GM18517 (cell line): ENCODE measurements around the gene RSF1.

ENCODE experiments used
- ATAC-seq: cut with Tn5 transposase; IDR thresholded peaks from one replicate; pipeline ENCODE4 v1.9.1; 2021; ENCODE audit warnings: mild to moderate bottlenecking, moderate library complexity; ENCODE audit not compliant: unreplicated experiment

Gene RSF1

DNA sequence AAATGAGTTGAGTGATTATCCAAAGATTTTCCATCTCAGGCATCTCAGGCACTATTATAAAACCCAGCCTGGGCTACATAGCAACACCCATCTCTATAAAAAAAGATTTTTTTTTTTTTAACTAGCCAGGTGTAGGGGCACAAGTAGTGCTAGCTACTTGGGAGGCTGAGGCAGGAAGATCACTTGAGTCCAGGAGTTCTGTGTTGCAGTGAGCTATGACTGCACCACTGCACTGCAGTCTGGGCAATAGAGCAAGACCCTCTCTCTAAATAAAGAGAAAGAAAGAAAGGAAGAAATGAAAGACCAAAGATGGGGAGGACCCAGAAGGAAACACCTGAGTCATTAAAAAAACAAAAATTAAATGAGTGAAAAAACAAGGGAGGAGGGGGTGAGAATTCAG lies 14.1 kb downstream of the RSF1 start:
- ATAC-seq: no peak

DNA sequence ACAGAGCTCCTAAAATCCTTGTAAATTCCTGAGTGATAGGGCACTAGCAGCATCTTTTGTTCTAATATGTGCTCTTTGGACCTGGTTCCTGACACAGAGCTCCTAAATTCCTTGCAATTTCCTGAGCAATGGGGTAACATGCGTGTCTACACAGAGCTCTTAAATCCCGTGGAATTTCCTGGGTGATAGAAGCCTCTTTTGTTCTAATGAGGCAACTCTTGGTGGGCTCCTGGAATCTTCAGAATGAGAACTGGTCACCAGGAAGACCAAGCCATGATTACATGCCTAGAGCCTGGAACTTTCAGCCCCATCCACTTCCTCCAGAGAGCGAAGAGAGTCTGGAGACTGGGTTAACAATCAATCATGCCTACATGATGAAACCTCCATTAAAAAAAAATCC lies 19.0 kb downstream of the RSF1 start:
- ATAC-seq: no peak

DNA sequence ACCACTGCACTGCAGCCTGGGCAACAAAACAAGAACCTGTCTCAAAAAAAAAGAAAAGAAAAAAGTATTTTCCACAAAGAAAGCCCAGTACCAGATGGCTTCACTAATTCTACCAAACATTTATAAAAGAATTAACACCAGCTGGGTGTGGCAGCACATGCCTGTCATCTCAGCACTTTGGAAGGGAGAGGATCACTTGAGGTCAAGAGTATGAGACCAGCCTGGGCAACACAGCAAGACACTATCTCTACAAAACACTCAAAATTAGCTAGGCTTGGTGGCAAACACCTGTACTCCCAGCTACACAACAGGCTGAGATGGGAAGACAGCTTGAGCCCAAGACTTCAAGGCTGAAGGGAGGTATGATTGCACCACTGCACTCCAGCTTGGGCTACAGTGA lies 20.1 kb downstream of the RSF1 start:
- ATAC-seq: no peak

DNA sequence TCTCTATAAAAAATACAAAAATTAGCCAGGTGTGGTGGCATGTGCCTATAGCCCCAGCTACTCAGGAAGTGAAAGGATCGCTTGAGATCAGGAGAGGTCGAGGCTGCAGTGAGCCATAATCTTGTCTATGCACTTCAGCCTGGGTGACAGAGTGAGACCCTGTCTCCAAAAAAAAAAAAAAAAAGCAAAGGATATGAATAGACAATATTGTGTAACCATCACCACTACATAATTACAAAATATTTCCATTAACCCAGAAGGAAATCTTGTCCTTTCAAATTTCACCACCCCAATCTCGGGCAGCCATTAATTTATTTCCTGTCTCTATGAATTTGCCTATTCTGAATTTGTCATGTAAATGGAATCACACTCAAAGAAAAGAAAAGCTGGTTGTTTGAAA lies 21.2 kb downstream of the RSF1 start:
- no peak for ATAC-seq

DNA sequence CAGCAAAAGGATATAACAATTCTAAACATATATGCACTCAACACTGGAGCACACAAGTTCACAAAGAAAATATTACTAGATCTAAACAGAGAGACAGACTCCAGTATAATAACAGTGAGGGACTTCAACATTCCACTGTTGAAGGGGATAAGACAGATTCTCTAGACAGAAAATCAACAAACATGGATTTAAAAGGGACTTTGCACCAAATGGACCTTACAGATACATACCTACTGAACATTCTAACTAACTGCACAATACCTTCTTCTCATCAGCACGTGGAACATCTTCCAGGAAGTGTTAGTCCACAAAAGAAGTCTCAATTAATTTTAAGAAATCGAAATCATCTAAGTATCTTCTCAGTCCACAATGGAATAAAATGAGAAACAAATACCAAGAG lies 26.6 kb downstream of the RSF1 start:
- ATAC-seq: no peak

DNA sequence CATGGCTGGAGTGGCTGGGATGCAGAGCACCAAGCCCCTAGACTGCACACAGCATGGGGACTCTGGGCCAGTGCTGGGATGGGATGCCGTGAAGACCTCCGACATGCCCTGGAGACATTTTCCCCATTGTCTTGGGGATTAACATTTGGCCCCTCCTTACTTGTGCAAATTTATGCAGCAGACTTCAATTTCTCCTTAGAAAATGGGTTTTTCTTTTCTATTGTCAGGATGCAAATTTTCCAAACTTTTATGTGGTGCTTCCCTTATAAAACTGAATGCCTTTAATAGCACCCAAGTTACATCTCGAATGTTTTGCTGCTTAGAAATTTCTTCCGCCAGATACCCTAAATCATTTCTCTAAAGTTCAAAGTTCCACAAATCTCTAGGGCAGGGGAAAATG lies 29.2 kb downstream of the RSF1 start:
- no peak for ATAC-seq

DNA sequence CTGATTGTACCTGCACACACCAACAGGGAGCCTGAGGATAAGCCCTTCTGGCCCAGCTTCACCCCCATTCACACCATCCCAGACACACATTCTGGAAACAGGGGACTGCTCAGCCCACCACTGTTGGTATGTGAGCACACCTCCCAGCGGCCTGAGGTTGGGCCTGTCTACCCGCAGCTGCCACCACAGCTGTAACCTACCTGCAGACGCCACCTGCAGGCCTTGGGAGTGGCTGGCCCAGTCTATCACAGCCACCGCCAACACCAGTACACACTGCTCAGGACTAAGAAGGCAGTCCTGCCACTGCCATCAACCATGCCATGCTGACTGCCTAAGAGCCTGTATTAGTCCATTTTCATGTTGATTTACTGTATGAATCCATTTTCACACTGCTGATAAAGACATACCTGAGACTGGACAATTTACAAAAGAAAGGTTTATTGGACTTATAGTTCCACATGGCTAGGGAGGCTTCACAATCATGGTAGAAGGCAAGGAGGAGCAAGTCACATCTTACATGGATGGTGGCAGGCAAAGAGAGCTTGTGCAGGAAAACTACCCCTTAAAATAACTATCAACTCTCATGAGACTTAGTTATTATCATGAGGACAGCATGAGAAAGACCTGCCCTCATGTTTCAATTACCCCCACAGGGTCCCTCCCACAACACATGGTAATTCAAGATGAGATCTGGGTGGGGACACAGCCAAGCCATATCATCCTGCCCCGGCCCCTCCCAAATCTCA lies 30.6 kb downstream of the RSF1 start:
- no peak for ATAC-seq

DNA sequence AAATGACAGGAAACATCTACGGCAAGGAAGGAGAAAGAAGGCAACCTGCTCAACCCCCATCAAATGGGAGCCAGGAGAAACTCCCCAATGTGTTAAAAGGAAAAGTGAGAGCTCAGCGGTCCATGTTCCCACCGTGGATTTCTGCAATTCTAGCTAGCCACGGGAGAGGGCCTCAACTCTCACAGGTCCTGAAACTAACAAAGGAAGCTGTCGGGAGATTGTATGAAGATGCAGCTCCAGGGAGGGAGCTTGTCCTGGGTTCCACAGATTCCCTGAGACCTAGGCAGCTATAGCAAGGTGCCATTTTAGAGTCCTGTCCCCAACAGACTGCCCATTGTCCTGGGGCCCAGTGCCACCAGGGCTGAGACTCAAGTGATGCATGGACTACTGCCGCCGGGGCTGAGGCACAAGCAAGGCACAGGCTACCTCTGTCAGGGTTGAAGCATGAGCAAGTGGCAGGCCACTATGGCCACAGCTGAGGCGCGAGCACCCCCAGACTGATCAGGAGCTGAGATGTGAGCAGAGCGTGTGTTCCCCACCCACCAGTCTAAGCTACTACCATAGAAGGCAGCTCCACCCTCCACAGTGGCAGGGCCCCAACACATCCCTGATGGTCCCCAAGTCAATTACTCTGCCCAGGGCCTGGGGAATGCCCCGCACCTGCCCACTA lies 31.3 kb downstream of the RSF1 start:
- no peak for ATAC-seq

DNA sequence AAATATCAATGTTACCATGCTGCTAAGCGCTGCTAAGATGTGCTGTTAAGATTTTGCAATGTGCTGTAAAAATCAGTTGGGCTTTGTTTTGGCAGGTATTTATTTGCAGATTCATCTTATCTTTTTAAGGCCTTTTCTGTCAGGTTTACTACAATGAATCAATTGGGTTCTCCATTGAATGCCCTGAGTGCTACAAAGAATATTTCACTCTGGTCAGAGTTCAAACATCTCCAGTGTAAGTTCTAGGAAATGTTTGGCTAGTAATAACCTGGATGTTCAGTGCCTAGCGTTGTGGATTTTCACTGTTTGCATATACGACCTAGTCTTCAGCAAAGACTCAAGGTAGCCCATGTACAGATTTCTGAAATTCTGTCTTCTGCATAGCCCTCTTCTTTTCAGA lies 36.0 kb downstream of the RSF1 start:
- ATAC-seq: no peak

DNA sequence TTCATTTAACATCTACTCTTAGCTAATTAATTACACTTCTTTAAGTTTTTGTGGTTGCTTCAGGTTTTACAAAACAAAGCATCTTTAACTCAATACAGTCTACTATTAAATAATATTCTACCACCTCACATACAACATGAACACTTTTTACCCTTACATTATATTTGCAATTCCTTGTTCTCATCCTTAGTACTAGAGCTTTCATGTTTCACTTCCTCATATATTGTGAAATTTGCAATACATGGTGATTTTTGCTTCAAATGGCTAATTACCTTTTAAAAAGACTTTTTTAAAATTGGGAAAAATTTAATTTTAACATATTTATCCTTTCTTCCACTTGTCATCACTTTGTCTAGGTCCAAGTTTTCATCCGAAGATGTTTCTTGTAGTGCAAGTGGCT lies 37.5 kb downstream of the RSF1 start:
- ATAC-seq: no peak

DNA sequence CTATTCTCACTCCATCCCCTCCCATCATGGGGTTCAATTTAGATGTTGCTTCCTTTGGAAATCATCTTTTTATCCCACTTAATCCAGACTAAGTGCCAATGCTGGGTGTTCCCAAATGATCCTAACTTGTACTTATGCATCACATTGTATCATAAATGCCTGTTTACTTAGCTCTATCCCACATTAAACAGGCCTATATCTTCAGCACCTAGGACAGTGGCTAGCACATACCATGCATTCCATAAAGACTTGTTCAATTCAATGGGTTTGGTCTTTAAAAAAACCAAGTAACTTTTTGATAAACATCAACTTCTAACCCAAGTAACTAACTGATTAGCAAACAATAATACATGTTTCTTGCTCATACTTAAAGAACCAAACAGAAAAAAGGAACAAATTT lies 40.6 kb downstream of the RSF1 start:
- ATAC-seq: no peak

DNA sequence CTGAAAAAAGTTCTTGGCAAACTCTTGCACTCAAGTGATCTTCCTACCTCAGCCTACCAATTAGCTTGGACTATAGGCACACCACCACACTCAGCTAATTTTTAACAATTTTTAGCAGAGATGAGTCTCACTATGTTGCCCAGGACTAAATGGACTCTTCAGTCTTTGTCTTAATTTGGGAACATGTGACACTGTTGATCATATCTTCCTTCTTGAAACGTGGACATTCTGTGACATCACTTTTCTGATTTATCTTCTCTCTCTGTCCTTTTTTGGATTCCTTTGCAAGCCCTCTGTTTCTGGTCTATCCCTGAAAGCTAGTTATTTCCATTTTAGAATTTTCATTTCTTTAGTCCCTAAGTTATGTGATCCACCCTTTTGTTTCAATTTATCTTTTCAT lies 42.0 kb downstream of the RSF1 start:
- ATAC-seq: no peak

DNA sequence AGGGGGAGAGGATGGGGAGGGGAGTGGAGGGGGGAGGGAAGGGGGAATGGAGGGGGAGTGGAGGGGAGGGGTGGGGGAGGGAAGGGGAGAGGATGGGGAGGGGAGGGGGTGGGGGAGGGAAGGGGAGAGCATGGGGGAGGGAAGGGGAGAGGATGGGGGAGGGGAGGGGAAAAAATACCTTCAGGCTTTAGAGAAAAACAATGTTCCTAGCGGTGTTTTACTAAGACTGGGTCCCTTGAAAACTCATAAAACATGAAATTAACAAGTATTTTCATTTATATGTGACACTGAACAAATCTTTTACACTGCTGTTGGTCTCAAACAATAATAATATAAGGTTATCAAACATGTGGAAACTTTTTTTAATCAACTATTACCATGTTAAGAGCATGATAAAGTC lies 42.4 kb downstream of the RSF1 start:
- no peak for ATAC-seq

DNA sequence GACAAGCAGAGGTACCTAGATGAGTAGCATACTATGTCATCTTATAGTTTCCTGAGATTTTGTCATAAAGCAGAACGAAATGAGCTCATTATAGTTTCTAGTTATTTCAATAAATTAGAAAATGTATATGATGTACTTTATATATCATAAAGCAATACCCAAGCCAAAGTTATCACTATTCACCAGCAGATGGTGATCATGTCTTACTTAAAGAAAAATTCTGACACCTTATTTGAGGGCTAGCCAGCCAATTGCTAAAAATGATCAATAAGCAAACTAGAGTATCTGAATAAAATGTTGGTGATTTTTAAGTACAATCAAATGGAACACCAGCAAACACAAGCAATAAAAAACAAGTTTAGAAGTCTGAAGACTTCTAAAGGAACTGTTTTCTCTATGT lies 44.1 kb downstream of the RSF1 start:
- ATAC-seq: no peak

DNA sequence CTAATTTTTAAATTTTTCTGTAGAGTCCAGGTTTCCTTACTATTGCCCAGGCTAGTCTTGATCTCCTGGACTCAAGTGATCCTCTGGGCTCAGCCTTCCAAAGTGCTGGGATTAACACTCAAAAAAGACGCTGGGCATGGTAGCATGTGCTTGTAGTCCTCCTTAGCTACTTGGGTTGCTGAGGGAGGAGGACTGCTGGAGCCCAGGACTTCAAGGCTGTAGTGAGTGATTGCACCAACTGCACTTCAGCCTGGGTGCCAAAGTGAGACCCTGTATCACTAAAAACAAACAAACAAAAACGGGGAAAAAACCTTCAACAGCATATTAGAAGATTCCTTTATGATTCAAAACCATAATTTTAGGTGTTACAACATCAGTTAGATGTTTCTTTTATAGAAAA lies 44.6 kb downstream of the RSF1 start:
- ATAC-seq: no peak

DNA sequence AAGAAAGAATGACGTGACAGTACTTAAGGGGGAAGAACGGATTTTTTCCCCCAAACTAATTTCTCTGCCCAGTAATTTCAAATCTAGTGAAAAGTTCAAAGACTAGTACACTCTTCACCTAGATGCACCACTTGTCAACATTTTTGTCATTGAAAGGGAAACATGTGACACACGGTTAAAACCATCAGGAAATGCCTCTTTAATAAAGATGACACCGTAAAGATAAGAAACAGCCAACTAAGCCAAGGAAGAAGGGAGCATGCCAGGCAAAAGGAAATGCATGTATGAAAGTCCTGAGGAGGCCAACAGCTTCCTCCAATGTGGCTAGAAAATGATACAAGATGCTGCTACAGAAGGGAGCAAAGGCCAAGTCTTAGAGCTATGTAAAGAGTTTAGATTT lies 49.4 kb downstream of the RSF1 start:
- no peak for ATAC-seq

DNA sequence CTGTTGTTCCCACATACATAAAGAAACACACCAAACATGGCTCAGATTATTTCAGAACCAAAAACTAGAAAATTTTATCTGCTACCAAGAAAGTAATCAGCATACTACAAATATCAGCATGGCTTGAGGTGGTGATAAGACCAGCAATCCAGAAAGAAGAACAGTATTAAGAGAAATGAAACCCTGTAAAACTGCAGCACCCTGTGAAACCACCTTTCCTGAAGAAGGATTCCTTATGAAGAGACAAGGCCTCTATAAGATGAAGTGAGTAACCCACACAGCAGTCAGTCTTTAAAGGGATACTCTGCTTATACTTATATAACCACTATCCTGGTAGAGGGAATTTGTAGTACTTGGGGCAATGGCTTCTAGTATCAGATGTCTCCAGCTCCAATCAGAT lies 49.9 kb downstream of the RSF1 start:
- no peak for ATAC-seq

DNA sequence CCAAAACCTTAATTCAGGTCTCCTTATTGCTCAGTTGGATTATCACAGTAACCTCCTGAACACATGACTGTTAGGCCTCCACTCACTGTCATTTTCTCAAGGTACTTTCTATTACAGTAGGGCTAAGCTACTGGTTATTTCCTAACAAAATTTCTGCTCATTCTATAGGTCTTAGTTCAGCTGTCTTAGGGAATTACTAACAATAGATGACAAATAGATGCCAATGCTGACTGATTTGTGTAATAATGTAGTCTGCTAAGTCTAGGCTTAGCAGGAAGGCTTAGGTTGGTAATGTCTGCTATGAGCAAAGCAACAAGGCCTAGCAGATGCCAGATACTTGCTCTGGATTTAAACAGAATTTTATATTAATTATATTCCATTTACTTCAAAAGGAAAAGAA lies 58.1 kb downstream of the RSF1 start:
- no peak for ATAC-seq

DNA sequence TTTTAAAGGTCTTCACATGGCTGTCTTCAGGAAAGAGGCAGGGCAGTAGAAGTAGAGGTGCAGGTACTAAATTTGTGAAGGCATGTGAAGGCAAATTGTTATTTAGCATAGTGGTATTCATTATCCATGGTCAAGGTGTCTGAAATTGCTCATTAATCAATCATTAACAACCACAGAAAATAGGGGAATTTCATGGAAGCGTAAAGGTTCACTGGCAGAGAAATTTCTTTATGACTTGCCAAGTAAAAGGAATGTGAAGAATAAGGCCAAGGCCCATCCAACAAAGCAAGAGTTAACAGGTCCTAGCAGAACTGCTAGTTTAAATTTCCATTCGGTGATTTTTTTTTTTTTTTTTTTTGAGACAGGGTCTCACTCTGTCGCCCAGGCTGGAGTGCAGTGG lies 59.0 kb downstream of the RSF1 start:
- ATAC-seq: no peak

DNA sequence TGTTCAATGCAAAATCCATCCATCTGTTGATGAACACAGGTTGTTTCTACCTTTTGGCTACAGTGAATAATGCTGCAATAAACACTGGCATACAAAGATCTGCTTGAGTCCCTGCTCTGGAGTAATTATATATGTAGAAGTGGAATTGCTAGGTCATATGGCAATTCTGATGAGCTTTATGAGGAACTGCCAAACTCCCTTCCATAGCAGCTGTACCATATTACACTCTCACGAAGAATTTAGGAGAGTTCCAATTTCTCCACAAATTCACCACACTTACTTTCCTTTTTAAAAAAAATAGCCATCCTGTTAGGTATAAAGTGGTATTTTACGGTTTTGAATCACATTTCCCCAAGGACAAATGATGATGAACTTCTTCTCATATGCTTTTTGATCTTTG lies 62.2 kb downstream of the RSF1 start:
- no peak for ATAC-seq

DNA sequence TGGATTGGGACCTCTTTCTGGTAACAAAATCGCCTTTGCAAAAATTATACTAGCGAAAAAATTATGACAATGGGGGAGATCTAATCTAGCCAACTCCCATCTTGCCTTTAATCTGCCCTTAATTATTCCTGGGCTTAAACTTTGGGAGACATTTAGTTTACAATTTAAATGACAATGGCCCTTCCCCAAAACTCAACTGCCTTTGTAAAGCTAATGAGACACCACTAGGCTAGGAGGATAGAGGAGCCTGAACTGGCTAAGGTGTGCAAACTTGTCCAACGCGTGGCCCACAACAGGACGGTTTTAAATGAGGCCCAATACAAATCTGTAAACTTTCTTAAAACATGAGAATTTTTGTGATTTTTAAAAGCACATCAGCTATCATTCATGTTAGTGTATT lies 67.3 kb downstream of the RSF1 start:
- ATAC-seq: no peak

DNA sequence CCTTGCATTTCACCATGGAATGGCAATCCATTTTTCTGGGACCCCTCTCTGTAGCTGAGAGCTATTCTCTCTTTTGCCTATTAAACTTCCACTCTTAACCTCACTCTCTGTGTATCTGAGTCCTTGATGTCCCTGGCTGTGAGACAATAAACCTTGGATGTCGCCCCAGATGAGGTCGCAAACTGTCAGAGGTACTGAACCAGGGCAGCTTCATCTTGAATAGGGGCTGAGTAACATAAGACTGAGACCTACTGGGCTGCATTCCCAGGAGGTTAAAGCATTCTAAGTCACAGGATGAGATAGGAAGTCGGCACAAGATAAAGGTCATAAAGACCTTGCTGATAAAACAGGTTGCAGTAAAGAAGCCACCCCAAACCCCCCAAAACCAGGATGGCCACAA lies 68.0 kb downstream of the RSF1 start:
- no peak for ATAC-seq
